ENCODE data around the gene CDH13.

Gene CDH13

GRCh38 chr16:82884320-82884898 is 257.6 kb downstream of the CDH13 start:
- Histone ChIP-seq H3K18ac (ENCODE audit: low read length) (no peak overlapping the region), H3K36me3 (ENCODE audit: control insufficient read depth, insufficient read depth, low read length) (no peaks in the 10 kb centered on the region), H3K4me2 (ENCODE audit: low read length) (no peak overlapping the region), H3K79me2 (ENCODE audit: control insufficient read depth, insufficient read depth, low read length) (no peaks in the 10 kb centered on the region), H3K4ac (ENCODE audit: low read depth, low read length) (peak overlapping the region; percentile 12), H3K79me1 (ENCODE audit: low read length) (no peaks in the 10 kb centered on the region), H2BK120ac (ENCODE audit: low read depth, low read length) (no peak overlapping the region), H4K8ac (ENCODE audit: low read depth, low read length) (no peak overlapping the region), H3K27ac (ENCODE audit: low read depth, low read length) (no peak overlapping the region), H3K4me1 (ENCODE audit: control insufficient read depth, low read depth, low read length) (peaks cover 2% of the 10 kb centered on the region), H3K9ac (ENCODE audit: low read length) (no peak overlapping the region), H2AK5ac (ENCODE audit: low read length) (no peak overlapping the region), H3K56ac (ENCODE audit: low read length) (no peak overlapping the region), H3K27me3 (ENCODE audit: insufficient read depth, low read length, poor library complexity) (no peaks in the 10 kb centered on the region), H3K4me3 (ENCODE audit: low read length) (no peak overlapping the region), H2BK15ac (replicated peaks; ENCODE audit: low read depth) (no peak overlapping the region), H4K5ac (ENCODE audit: low read length) (no peak overlapping the region), H3K23ac (ENCODE audit: low read length) (no peak overlapping the region), H2BK5ac (ENCODE audit: low read length) (no peak overlapping the region)
- WGBS (ENCODE audit: extremely low coverage, insufficient coverage, low lambda C conversion rate) = no CpG with 5 or more reads among the region's 4 CpGs
- DNase-seq = no peak

GRCh38 chr16:82886146-82886545 is 259.4 kb downstream of the CDH13 start:
- H3K23ac ChIP-seq (ENCODE audit: low read length) = no peak overlapping the region
- no peak overlapping the region for H2BK5ac ChIP-seq (ENCODE audit: low read length)
- no peaks in the 10 kb centered on the region for H3K79me2 ChIP-seq (ENCODE audit: control insufficient read depth, insufficient read depth, low read length)
- H3K56ac ChIP-seq (ENCODE audit: low read length) = no peak overlapping the region
- no peaks in the 10 kb centered on the region for H3K79me1 ChIP-seq (ENCODE audit: low read length)
- no peak overlapping the region for H3K4me3 ChIP-seq (ENCODE audit: low read length)
- no peaks in the 10 kb centered on the region for H3K36me3 ChIP-seq (ENCODE audit: control insufficient read depth, insufficient read depth, low read length)
- no peak overlapping the region for H2AK5ac ChIP-seq (ENCODE audit: low read length)
- H3K18ac ChIP-seq (ENCODE audit: low read length) = no peak overlapping the region
- H4K5ac ChIP-seq (ENCODE audit: low read length) = no peak overlapping the region
- H2BK120ac ChIP-seq (ENCODE audit: low read depth, low read length) = no peak overlapping the region
- no peaks in the 10 kb centered on the region for H3K27me3 ChIP-seq (ENCODE audit: insufficient read depth, low read length, poor library complexity)
- no peak overlapping the region for H4K8ac ChIP-seq (ENCODE audit: low read depth, low read length)
- H2BK15ac ChIP-seq (replicated peaks; ENCODE audit: low read depth) = no peak overlapping the region
- no peak overlapping the region for H3K4me2 ChIP-seq (ENCODE audit: low read length)
- no peak overlapping the region for H3K4ac ChIP-seq (ENCODE audit: low read depth, low read length)
- H3K27ac ChIP-seq (ENCODE audit: low read depth, low read length) = no peak overlapping the region
- WGBS (ENCODE audit: extremely low coverage, insufficient coverage, low lambda C conversion rate) = no CpG with 5 or more reads among the region's 2 CpGs
- no peak for DNase-seq
- H3K4me1 ChIP-seq (ENCODE audit: control insufficient read depth, low read depth, low read length) = peaks cover 2% of the 10 kb centered on the region
- H3K9ac ChIP-seq (ENCODE audit: low read length) = no peak overlapping the region

GRCh38 chr16:82888591-82889001 is 261.8 kb downstream of the CDH13 start:
- H3K4me3 ChIP-seq (ENCODE audit: low read length) = no peak overlapping the region
- DNase-seq = no peak
- no CpG with 5 or more reads among the region's 4 CpGs for WGBS (ENCODE audit: extremely low coverage, insufficient coverage, low lambda C conversion rate)
- H3K23ac ChIP-seq (ENCODE audit: low read length) = no peak overlapping the region
- H2BK5ac ChIP-seq (ENCODE audit: low read length) = no peak overlapping the region
- no peaks in the 10 kb centered on the region for H3K36me3 ChIP-seq (ENCODE audit: control insufficient read depth, insufficient read depth, low read length)
- H3K18ac ChIP-seq (ENCODE audit: low read length) = no peak overlapping the region
- no peak overlapping the region for H3K9ac ChIP-seq (ENCODE audit: low read length)
- no peaks in the 10 kb centered on the region for H3K79me1 ChIP-seq (ENCODE audit: low read length)
- H4K8ac ChIP-seq (ENCODE audit: low read depth, low read length) = no peak overlapping the region
- H3K4me1 ChIP-seq (ENCODE audit: control insufficient read depth, low read depth, low read length) = no peaks in the 10 kb centered on the region
- no peak overlapping the region for H4K5ac ChIP-seq (ENCODE audit: low read length)
- H3K4ac ChIP-seq (ENCODE audit: low read depth, low read length) = no peak overlapping the region
- no peaks in the 10 kb centered on the region for H3K27me3 ChIP-seq (ENCODE audit: insufficient read depth, low read length, poor library complexity)
- no peak overlapping the region for H2AK5ac ChIP-seq (ENCODE audit: low read length)
- H3K79me2 ChIP-seq (ENCODE audit: control insufficient read depth, insufficient read depth, low read length) = no peaks in the 10 kb centered on the region
- no peak overlapping the region for H2BK15ac ChIP-seq (replicated peaks; ENCODE audit: low read depth)
- H3K27ac ChIP-seq (ENCODE audit: low read depth, low read length) = no peak overlapping the region
- H3K4me2 ChIP-seq (ENCODE audit: low read length) = no peak overlapping the region
- no peak overlapping the region for H2BK120ac ChIP-seq (ENCODE audit: low read depth, low read length)
- no peak overlapping the region for H3K56ac ChIP-seq (ENCODE audit: low read length)

GRCh38 chr16:82891424-82891823 is 264.7 kb downstream of the CDH13 start:
- no peak overlapping the region for H3K4ac ChIP-seq (ENCODE audit: low read depth, low read length)
- H2BK5ac ChIP-seq (ENCODE audit: low read length) = no peak overlapping the region
- no peak overlapping the region for H3K4me2 ChIP-seq (ENCODE audit: low read length)
- H3K79me1 ChIP-seq (ENCODE audit: low read length) = no peaks in the 10 kb centered on the region
- no peaks in the 10 kb centered on the region for H3K79me2 ChIP-seq (ENCODE audit: control insufficient read depth, insufficient read depth, low read length)
- no peaks in the 10 kb centered on the region for H3K36me3 ChIP-seq (ENCODE audit: control insufficient read depth, insufficient read depth, low read length)
- no peak for DNase-seq
- H3K23ac ChIP-seq (ENCODE audit: low read length) = no peak overlapping the region
- H3K18ac ChIP-seq (ENCODE audit: low read length) = no peak overlapping the region
- no peak overlapping the region for H2BK120ac ChIP-seq (ENCODE audit: low read depth, low read length)
- no peak overlapping the region for H3K9ac ChIP-seq (ENCODE audit: low read length)
- no CpG with 5 or more reads among the region's 3 CpGs for WGBS (ENCODE audit: extremely low coverage, insufficient coverage, low lambda C conversion rate)
- no peak overlapping the region for H3K56ac ChIP-seq (ENCODE audit: low read length)
- H4K8ac ChIP-seq (ENCODE audit: low read depth, low read length) = no peak overlapping the region
- H2AK5ac ChIP-seq (ENCODE audit: low read length) = no peak overlapping the region
- no peak overlapping the region for H4K5ac ChIP-seq (ENCODE audit: low read length)
- H2BK15ac ChIP-seq (replicated peaks; ENCODE audit: low read depth) = no peak overlapping the region
- H3K27me3 ChIP-seq (ENCODE audit: insufficient read depth, low read length, poor library complexity) = no peaks in the 10 kb centered on the region
- no peaks in the 10 kb centered on the region for H3K4me1 ChIP-seq (ENCODE audit: control insufficient read depth, low read depth, low read length)
- H3K27ac ChIP-seq (ENCODE audit: low read depth, low read length) = no peak overlapping the region
- no peak overlapping the region for H3K4me3 ChIP-seq (ENCODE audit: low read length)

- H2BK15ac ChIP-seq (replicated peaks; ENCODE audit: low read depth) = no peak overlapping the region
- H2BK120ac ChIP-seq (ENCODE audit: low read depth, low read length) = no peak overlapping the region
- no peak overlapping the region for H3K27ac ChIP-seq (ENCODE audit: low read depth, low read length)
- no peaks in the 10 kb centered on the region for H3K79me1 ChIP-seq (ENCODE audit: low read length)
- H3K23ac ChIP-seq (ENCODE audit: low read length) = no peak overlapping the region
- no peak overlapping the region for H3K4me2 ChIP-seq (ENCODE audit: low read length)
- DNase-seq = no peak
- no peak overlapping the region for H3K4ac ChIP-seq (ENCODE audit: low read depth, low read length)
- WGBS (ENCODE audit: extremely low coverage, insufficient coverage, low lambda C conversion rate) = no CpG with 5 or more reads among the region's 3 CpGs
- no peaks in the 10 kb centered on the region for H3K4me1 ChIP-seq (ENCODE audit: control insufficient read depth, low read depth, low read length)
- H3K18ac ChIP-seq (ENCODE audit: low read length) = no peak overlapping the region
- H3K27me3 ChIP-seq (ENCODE audit: insufficient read depth, low read length, poor library complexity) = no peaks in the 10 kb centered on the region
- no peak overlapping the region for H3K4me3 ChIP-seq (ENCODE audit: low read length)
- H3K36me3 ChIP-seq (ENCODE audit: control insufficient read depth, insufficient read depth, low read length) = no peaks in the 10 kb centered on the region
- H4K5ac ChIP-seq (ENCODE audit: low read length) = no peak overlapping the region
- no peak overlapping the region for H2BK5ac ChIP-seq (ENCODE audit: low read length)
- H3K56ac ChIP-seq (ENCODE audit: low read length) = no peak overlapping the region
- H4K8ac ChIP-seq (ENCODE audit: low read depth, low read length) = no peak overlapping the region
- no peak overlapping the region for H2AK5ac ChIP-seq (ENCODE audit: low read length)
- H3K9ac ChIP-seq (ENCODE audit: low read length) = no peak overlapping the region
- no peaks in the 10 kb centered on the region for H3K79me2 ChIP-seq (ENCODE audit: control insufficient read depth, insufficient read depth, low read length)
Observed at GRCh38 chr16:82891918-82892317, 265.1 kb downstream of the CDH13 start.

GRCh38 chr16:82892324-82892723 is 265.6 kb downstream of the CDH13 start:
- WGBS (ENCODE audit: extremely low coverage, insufficient coverage, low lambda C conversion rate) = no CpG with 5 or more reads among the region's 2 CpGs

More at GRCh38 chr16:82892324-82892723, 265.6 kb downstream of the CDH13 start:
- Histone ChIP-seq H3K4me3 (ENCODE audit: low read length) (no peak overlapping the region), H2BK120ac (ENCODE audit: low read depth, low read length) (no peak overlapping the region), H3K36me3 (ENCODE audit: control insufficient read depth, insufficient read depth, low read length) (no peaks in the 10 kb centered on the region), H3K79me1 (ENCODE audit: low read length) (no peaks in the 10 kb centered on the region), H2BK5ac (ENCODE audit: low read length) (no peak overlapping the region), H2BK15ac (replicated peaks; ENCODE audit: low read depth) (no peak overlapping the region), H3K27ac (ENCODE audit: low read depth, low read length) (no peak overlapping the region), H3K4me1 (ENCODE audit: control insufficient read depth, low read depth, low read length) (no peaks in the 10 kb centered on the region), H3K9ac (ENCODE audit: low read length) (no peak overlapping the region), H3K4me2 (ENCODE audit: low read length) (no peak overlapping the region), H3K56ac (ENCODE audit: low read length) (no peak overlapping the region), H4K5ac (ENCODE audit: low read length) (no peak overlapping the region), H3K27me3 (ENCODE audit: insufficient read depth, low read length, poor library complexity) (no peaks in the 10 kb centered on the region), H3K23ac (ENCODE audit: low read length) (no peak overlapping the region), H3K4ac (ENCODE audit: low read depth, low read length) (no peak overlapping the region), H3K79me2 (ENCODE audit: control insufficient read depth, insufficient read depth, low read length) (no peaks in the 10 kb centered on the region), H3K18ac (ENCODE audit: low read length) (no peak overlapping the region), H4K8ac (ENCODE audit: low read depth, low read length) (no peak overlapping the region), H2AK5ac (ENCODE audit: low read length) (no peak overlapping the region)
- no peak for DNase-seq

All from mesendoderm (in vitro differentiated cells).